Amniotic stem cell (primary cell): Measurements from ENCODE around the gene RNF123.

Experiments
- DNase-seq: peaks from one replicate; lab custom pipeline; 2025; lab: John Stamatoyannopoulos, UW

RNF123 gene

GRCh38 chr3:49658711-49659110, 30.6 kb upstream of the RNF123 start:
- DNase-seq = no peak

GRCh38 chr3:49659756-49660155, 29.6 kb upstream of the RNF123 start:
- no peak for DNase-seq

GRCh38 chr3:49661281-49661680, 28.1 kb upstream of the RNF123 start:
- DNase-seq = no peak

- DNase-seq = no peak
Measured at GRCh38 chr3:49662021-49662420, 27.3 kb upstream of the RNF123 start.

- DNase-seq = no peak
Measured at GRCh38 chr3:49662720-49663413, 26.5 kb upstream of the RNF123 start.

- DNase-seq = no peak
Measured at GRCh38 chr3:49663831-49664230, 25.5 kb upstream of the RNF123 start.

- no peak for DNase-seq
Measured at GRCh38 chr3:49664300-49664699, 25.1 kb upstream of the RNF123 start.

- DNase-seq = no peak
Measured at GRCh38 chr3:49665822-49666519, 23.4 kb upstream of the RNF123 start.

GRCh38 chr3:49666592-49666991, 22.8 kb upstream of the RNF123 start:
- DNase-seq = no peak

- DNase-seq = no peak
Measured at GRCh38 chr3:49667701-49668413, 21.5 kb upstream of the RNF123 start.

GRCh38 chr3:49668414-49668797, 21.0 kb upstream of the RNF123 start:
- DNase-seq = no peak

GRCh38 chr3:49668861-49669260, 20.5 kb upstream of the RNF123 start:
- DNase-seq = no peak

- DNase-seq = no peak
Measured at GRCh38 chr3:49669352-49669751, 20.0 kb upstream of the RNF123 start.

- DNase-seq = no peak
Measured at GRCh38 chr3:49670940-49671290, 18.4 kb upstream of the RNF123 start.

GRCh38 chr3:49671291-49672288, 17.8 kb upstream of the RNF123 start:
- no peak for DNase-seq

GRCh38 chr3:49673121-49673714, 16.1 kb upstream of the RNF123 start:
- no peak for DNase-seq

GRCh38 chr3:49673715-49674496, 15.5 kb upstream of the RNF123 start, which contains the start of gene APEH:
TSS of gene APEH (plus strand) at chr3:49674351. CDS start at chr3:49674402, 51 bp downstream.
- DNase-seq = no peak

GRCh38 chr3:49674497-49674983, 14.8 kb upstream of the RNF123 start:
- DNase-seq = no peak

GRCh38 chr3:49675912-49676311, 13.4 kb upstream of the RNF123 start:
- no peak for DNase-seq

- no peak for DNase-seq
Measured at GRCh38 chr3:49680493-49681231, 8.7 kb upstream of the RNF123 start.
